Stimulated activated CD8-positive, alpha-beta memory T cell treated with anti-CD3 and anti-CD28 coated beads, Interleukin-7, amount 100 ng/mL, for 1 hour (primary cell): ENCODE results near the gene POU1F1.
A peak's percentile ranks its signal among the peaks of the same experiment; 100 is the strongest.
"Not testable (repeated sequence)": the region's sequence is repeated elsewhere in the genome, so short reads cannot be mapped to it uniquely, and the experiment has no call there.

ENCODE experiments used
- DNase-seq, 2 donors: peaks; one replicate each; pipeline ENCODE4 v3.0.0-alpha.2; 2020; ENCODE audit warnings: low read depth in 2 of 2

POU1F1 gene

GRCh38 chr3:87250009-87250408, 26.4 kb downstream of the POU1F1 start:
- DNase-seq, result no peak

DNA sequence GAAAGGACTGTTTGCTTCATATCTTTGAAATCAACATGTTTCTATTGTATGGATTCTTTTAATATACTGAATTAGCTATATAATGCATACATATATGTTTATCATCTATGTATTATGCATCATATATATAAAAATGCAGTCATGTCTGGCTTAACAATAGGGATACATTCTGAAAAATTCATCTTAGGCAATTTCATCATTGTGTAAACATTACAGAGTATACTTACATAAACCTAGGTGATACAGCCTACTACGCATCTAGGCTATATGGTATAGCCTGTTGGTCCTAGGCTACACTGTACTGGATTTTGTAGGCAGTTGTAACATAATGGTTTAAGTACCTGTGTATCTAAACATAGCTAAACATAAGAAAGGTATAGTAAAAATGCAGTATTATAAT, 27.6 kb downstream of the POU1F1 start:
- no peak for DNase-seq

DNA sequence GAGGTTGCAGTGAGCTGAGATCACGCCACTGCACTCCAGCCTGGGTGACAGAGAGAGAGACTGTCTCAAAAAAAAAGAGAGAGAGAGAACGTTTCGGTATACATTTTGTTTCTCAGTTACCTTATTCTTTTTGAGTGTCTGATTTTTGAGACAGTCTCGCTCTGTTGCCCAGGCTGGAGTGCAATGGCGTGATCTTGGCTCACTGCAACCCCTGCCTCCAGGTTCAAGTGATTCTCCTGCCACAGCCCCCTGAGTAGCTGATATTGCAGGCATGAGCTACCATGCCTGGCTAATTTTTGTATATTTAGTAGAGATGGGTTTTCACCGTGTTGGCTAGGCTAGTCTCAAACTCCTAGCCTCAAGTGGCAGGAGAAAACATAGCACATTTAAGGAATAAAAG, 28.2 kb downstream of the POU1F1 start:
- DNase-seq, result not testable (repeated sequence)

GRCh38 chr3:87247430-87247773, 29.0 kb downstream of the POU1F1 start:
- no peak for DNase-seq

- DNase-seq, result no peak
These were observed 29.5 kb downstream of the POU1F1 start for GRCh38 chr3:87246662-87247429.

- no peak for DNase-seq
These were observed 40.3 kb downstream of the POU1F1 start for GRCh38 chr3:87236093-87236492.

- no peak for DNase-seq
These were observed 42.6 kb downstream of the POU1F1 start for GRCh38 chr3:87233805-87234204.

- no peak for DNase-seq
These were observed 47.3 kb downstream of the POU1F1 start for GRCh38 chr3:87229113-87229512.

DNA sequence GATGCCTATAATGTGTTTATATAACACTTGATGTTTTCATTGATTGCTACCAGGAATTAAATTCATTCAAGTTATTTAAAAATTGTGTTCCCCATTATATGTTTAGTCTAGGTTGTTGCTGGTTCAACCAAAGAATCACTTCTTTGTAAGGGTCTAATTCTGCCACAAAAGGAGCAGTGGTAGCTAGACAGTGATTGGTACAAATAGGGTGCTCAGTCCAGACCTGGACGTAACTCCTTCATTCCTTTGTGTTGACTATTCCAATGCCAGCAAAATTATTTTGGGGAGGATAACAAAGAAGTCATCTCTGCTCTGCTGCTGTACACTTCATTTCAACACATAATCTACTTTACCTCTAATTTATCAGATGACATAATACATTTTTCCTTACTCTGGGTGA, 48.1 kb downstream of the POU1F1 start:
- DNase-seq, result no peak

GRCh38 chr3:87227835-87228144, 48.6 kb downstream of the POU1F1 start:
- no peak for DNase-seq

- peak; percentile 88 to 89 for DNase-seq
These were observed 49.1 kb downstream of the POU1F1 start, which contains the start of gene CHMP2B for GRCh38 chr3:87227104-87227834. CHMP2B (plus strand) TSS chr3:87227309; CDS start chr3:87227523, 214 bp downstream.

GRCh38 chr3:87225659-87226058, 50.7 kb downstream of the POU1F1 start:
- DNase-seq, result no peak

DNA sequence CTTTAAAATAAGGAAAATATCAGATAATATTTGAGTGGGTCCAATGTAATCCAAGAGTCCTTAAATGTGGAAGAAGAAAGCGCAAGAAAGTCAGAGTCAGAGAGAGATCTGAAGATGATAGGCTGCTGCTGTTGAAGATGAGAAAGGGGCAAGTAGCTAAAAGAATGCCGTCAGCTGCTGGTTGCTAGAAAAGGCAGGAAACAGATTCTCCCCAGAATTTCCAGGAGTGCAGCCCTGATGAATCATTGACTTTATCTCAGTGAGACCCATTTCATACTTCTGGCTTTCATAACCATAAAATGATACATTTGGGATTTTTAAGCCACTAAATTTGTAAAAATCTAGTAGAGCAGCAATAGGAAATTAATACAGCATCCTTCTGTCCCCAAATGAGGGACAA, 56.8 kb downstream of the POU1F1 start:
- DNase-seq, result no peak

GRCh38 chr3:87218560-87218959, 57.8 kb downstream of the POU1F1 start:
- no peak for DNase-seq
